B cell (primary cell): ENCODE measurements around the gene SMAP2.

Experiments used
- CTCF ChIP-seq: fragments of 200-600 bp; IDR thresholded peaks from one replicate; pipeline ENCODE4 v1.8.0; 2022; ENCODE audit warnings: antibody characterized with exemption, mild to moderate bottlenecking
- EZH2 ChIP-seq: IDR thresholded peaks from 2 replicates; pipeline ENCODE4 v1.6.1; 2012; ENCODE audit warnings: borderline replicate concordance, low read depth, mild to moderate bottlenecking, moderate library complexity, low read length; ENCODE audit not compliant: insufficient read depth, poor library complexity, severe bottlenecking

- TF ChIP-seq CTCF (no peak), EZH2 (no peak)
Observed at GRCh38 chr1:40353082-40353481, 20.4 kb upstream of the SMAP2 start.
